GM12878 (cell line): Measurements from ENCODE around the gene LMX1B.

Experiments used
- MYC ChIP-seq: IDR thresholded peaks from 2 replicates; pipeline ENCODE4 v1.6.1; 2011; ENCODE audit warnings: mild to moderate bottlenecking, low read length, moderate library complexity, inconsistent platforms; ENCODE audit not compliant: insufficient read depth, insufficient replicate concordance, insufficient read length, severe bottlenecking
- POLR2A ChIP-seq: IDR thresholded peaks from 2 replicates; pipeline ENCODE4 v1.6.1; 2011; ENCODE audit warnings: low read depth, mild to moderate bottlenecking, low read length

DNA sequence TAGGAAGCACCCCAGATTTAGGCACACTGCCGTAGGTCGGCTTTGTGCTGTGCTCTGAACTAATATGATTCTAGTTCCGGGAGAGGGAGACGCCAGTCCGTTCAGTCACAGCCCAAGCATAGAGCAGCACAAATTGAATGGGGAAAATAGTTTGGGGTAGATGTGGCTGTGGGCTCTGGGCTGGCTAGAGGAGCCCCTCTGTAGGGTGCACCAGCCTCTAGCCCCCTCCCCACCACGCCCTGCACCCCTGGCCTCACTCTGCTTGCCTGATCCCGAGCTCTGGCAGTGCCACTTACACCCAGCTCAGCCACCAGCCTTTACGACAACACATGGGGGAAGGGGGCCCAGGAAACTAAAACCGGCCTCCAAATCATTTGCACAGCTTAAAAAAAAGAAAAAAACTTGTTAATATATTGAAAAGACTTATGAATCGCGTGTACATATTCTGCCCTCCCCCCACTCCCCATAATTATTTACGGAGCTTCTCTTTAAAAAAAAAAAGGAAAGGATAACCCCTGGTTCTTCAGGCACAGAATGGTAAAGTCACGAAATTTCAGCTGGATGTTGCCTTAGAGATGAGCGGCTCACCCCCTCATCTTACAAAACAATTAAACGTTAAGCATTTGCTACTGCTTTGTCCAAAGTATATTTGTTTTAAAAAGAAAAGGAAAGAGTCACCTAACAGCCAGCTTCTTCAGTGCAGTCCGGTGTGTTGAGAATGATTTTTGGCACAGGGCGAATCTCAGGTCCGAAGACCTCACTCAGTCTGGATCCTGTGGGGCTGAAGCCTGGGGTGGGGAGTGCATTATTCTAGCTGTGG lies 3.5 kb downstream of the LMX1B start:
- TF ChIP-seq POLR2A (no peak), MYC (no peak)
